ENCODE data around the gene KRT6A.

DNA sequence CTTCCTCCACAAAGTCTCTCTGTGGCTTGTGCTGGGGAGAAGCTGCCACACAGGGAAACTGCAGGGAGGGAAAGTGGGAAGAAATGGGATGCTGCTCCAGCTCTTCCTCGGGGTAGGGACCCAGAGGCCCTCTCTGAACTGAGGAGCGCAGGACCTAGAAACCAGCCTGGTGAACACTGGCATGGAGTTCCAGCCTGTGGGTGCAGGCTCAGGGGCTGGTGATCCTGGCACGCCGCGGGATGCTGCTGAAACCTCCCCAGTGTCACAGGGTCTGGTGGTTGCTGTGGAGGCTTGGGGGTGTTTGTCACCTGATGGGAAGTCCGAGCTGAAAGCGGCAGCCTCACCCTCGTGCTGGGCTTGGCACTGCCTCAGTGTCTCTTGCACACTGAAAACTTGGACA lies 53.6 kb downstream of the KRT6A start:
- TF ChIP-seq, protein P1, sequence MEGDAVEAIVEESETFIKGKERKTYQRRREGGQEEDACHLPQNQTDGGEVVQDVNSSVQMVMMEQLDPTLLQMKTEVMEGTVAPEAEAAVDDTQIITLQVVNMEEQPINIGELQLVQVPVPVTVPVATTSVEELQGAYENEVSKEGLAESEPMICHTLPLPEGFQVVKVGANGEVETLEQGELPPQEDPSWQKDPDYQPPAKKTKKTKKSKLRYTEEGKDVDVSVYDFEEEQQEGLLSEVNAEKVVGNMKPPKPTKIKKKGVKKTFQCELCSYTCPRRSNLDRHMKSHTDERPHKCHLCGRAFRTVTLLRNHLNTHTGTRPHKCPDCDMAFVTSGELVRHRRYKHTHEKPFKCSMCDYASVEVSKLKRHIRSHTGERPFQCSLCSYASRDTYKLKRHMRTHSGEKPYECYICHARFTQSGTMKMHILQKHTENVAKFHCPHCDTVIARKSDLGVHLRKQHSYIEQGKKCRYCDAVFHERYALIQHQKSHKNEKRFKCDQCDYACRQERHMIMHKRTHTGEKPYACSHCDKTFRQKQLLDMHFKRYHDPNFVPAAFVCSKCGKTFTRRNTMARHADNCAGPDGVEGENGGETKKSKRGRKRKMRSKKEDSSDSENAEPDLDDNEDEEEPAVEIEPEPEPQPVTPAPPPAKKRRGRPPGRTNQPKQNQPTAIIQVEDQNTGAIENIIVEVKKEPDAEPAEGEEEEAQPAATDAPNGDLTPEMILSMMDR (IDR thresholded peaks at IDR 0.05) = no peak
- TF ChIP-seq POLR2AphosphoS5 (IDR thresholded peaks at IDR 0.05) (no peak), POLR2A (IDR thresholded peaks at IDR 0.05) (no peak), EP300 (IDR thresholded peaks at IDR 0.05) (no peak)

Measured in stomach (tissue), 4 donors.